A673 (cell line): ENCODE measurements around the gene ESRRG. TPM values are rescaled to one million over a fixed set of nuclear protein-coding genes. Genes with fewer than 3 reads are reported as not detected.

ENCODE experiments used
- BruUV-seq: library from RNA; stranded (reverse); fragments of 400-500 nt; replicated peaks from 2 replicates; lab custom pipeline; 2021; lab: Mats Ljungman, UMichigan
- CTCF ChIA-PET: fragments of 300-600 bp; sonication (Branson Sonifier 250); formaldehyde crosslinking; loops from one replicate; lab custom pipeline; 2022; ENCODE audit warnings: antibody characterized with exemption; lab: Charles Lee
- POLR2A ChIA-PET: fragments of 300-600 bp; sonication (Branson Sonifier 250); formaldehyde crosslinking; loops from one replicate; lab custom pipeline; 2022; ENCODE audit warnings: antibody characterized with exemption; ENCODE audit not compliant: low non-redundant PET; lab: Charles Lee
- DNase-seq: peaks from one replicate; pipeline ENCODE4 v3.0.0-alpha.2; 2015; ENCODE audit warnings: low spot score
- H3K27ac ChIP-seq: fragments of 200-600 bp; sonication (generic); 2 replicates; pipeline ENCODE4 v1.5.1; 2016; ENCODE audit warnings: mixed run types, low read depth, mild to moderate bottlenecking, mixed read lengths, antibody characterized with exemption, low read length; ENCODE audit not compliant: poor library complexity, severe bottlenecking
- H3K27me3 ChIP-seq: fragments of 200-600 bp; sonication (generic); replicated peaks from 2 replicates; pipeline ENCODE4 v1.6.1; 2017; ENCODE audit warnings: mixed run types, low read depth, mild to moderate bottlenecking, mixed read lengths, antibody characterized with exemption, low read length; ENCODE audit not compliant: insufficient read depth, poor library complexity
- H3K36me3 ChIP-seq: fragments of 200-600 bp; sonication (generic); 2 replicates; pipeline ENCODE4 v1.6.1; 2016; ENCODE audit warnings: mixed run types, mild to moderate bottlenecking, mixed read lengths, antibody characterized with exemption, low read length; ENCODE audit not compliant: insufficient read depth, poor library complexity, severe bottlenecking
- H3K4me1 ChIP-seq: fragments of 200-600 bp; sonication (generic); 2 replicates; pipeline ENCODE4 v1.6.1; 2017; ENCODE audit warnings: mixed run types, mild to moderate bottlenecking, mixed read lengths, antibody characterized with exemption, low read length; ENCODE audit not compliant: insufficient read depth, poor library complexity, severe bottlenecking
- H3K4me3 ChIP-seq: fragments of 200-600 bp; sonication (generic); 2 replicates; pipeline ENCODE4 v1.5.1; 2016; ENCODE audit warnings: low read depth, mixed run types, mild to moderate bottlenecking, mixed read lengths, low read length; ENCODE audit not compliant: poor library complexity, severe bottlenecking
- H3K9me3 ChIP-seq: fragments of 200-600 bp; sonication (generic); 2 replicates; pipeline ENCODE4 v1.6.1; 2016; ENCODE audit warnings: mixed run types, low read depth, mild to moderate bottlenecking, mixed read lengths, antibody characterized with exemption, low read length; ENCODE audit not compliant: poor library complexity, severe bottlenecking
- CTCF ChIP-seq: fragments of 300-800, 200-600 bp; sonication (generic); conservative IDR thresholded peaks from 2 replicates; pipeline ENCODE4 v1.5.1; 2017; ENCODE audit warnings: low read depth, mild to moderate bottlenecking, antibody characterized with exemption, low read length, moderate library complexity, mixed read lengths
- EZH2 ChIP-seq: fragments of 200-600 bp; sonication (generic); IDR thresholded peaks from 2 replicates; pipeline ENCODE4 v1.6.1; 2017; ENCODE audit warnings: borderline replicate concordance, low read depth, mild to moderate bottlenecking, mixed read lengths, antibody characterized with exemption, low read length; ENCODE audit not compliant: poor library complexity, severe bottlenecking
- intact Hi-C: fragments of 100-400 bp; cut with micrococcal nuclease; formaldehyde crosslinking; loops from one replicate; pipeline ENCODE4 v1.10.0; 2022; ENCODE audit not compliant: unreplicated experiment
- total RNA-seq: library from RNA; stranded (reverse); gene quantifications from 2 replicates; pipeline ENCODE4 v1.2.3, GENCODE V29; 2021

Gene ESRRG
- total RNA-seq, 1 experiment from 2014 or later: not detected

- intact Hi-C loops: no loop called here
- POLR2A ChIA-PET: no interaction called here
Measured at GRCh38 chr1:216466162-216466801, 256.9 kb downstream of the ESRRG start.

GRCh38 chr1:216464489-216464888 is 258.7 kb downstream of the ESRRG start:
- peak; percentile 19 for DNase-seq
- Histone ChIP-seq H3K4me3 (no peak overlapping the region), H3K4me1 (no peaks in the 10 kb centered on the region), H3K27ac (no peak overlapping the region), H3K36me3 (no peaks in the 10 kb centered on the region), H3K9me3 (no peaks in the 10 kb centered on the region), H3K27me3 (no peaks in the 10 kb centered on the region)
- no TSS peak for BruUV-seq
- intact Hi-C loops: no loop called here
- TF ChIP-seq CTCF: no peak
- no peak for TF ChIP-seq EZH2
- ChIA-PET POLR2A (no interaction called here), CTCF (no interaction called here)

More at GRCh38 chr1:216466162-216466801, 256.9 kb downstream of the ESRRG start:
- CTCF ChIA-PET: no interaction called here
- no TSS peak for BruUV-seq
- Histone ChIP-seq H3K27ac (no peak overlapping the region), H3K4me3 (no peak overlapping the region), H3K4me1 (no peaks in the 10 kb centered on the region), H3K27me3 (no peaks in the 10 kb centered on the region), H3K36me3 (no peaks in the 10 kb centered on the region), H3K9me3 (no peaks in the 10 kb centered on the region)
- TF ChIP-seq EZH2: no peak
- TF ChIP-seq CTCF: no peak
- DNase-seq: no peak

- DNase-seq: no peak
- ChIA-PET POLR2A (no interaction called here), CTCF (no interaction called here)
- no TSS peak for BruUV-seq
- no peaks in the 10 kb centered on the region for H3K36me3 ChIP-seq
- no peak overlapping the region for H3K27ac ChIP-seq
- no peaks in the 10 kb centered on the region for H3K4me1 ChIP-seq
- H3K9me3 ChIP-seq: no peaks in the 10 kb centered on the region
- no peaks in the 10 kb centered on the region for H3K27me3 ChIP-seq
- no peak overlapping the region for H3K4me3 ChIP-seq
- intact Hi-C loops: no loop called here
- TF ChIP-seq CTCF (no peak), EZH2 (no peak)
Measured at GRCh38 chr1:216462066-216462775, 261.0 kb downstream of the ESRRG start.
